ENCODE data around the gene HTR3B.

Gene HTR3B

DNA sequence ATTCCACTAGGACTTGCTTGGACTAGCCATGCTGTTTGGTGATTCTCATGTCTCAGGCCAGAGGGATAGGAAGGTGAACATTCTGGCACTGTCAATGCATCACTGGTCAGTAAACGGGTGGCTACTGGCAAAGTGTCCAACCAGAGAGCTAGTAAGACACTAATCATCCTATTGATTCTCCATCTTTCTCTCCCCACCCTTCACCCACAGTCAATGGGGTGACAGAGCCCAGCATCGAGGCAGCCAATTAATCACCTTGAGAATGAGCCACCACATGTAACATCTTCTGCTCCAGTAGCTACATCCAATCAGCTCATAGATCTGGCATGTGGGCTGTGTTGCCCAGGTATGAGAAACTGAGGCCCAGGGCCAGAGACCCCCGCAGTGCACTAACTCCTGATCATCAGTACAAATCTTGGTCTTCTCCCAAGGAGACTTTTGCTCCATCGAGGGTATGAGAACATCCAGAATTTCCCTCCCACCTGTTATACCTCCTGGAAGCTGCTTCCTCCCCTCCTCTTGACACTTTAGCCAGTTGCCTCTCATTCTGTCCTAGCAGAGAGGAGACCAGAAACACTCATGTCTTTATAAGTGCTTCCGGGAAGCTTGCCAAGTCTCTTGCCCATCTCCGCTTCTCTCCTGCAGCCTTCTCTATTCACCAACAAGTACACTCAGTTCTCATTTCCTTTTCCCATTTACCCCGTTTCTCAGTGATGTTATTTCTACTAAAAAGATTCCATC, 87.3 kb downstream of the HTR3B start:
- H3K4me3 Mint-ChIP-seq = no peak overlapping the region
- no peaks in the 10 kb centered on the region for H3K9me3 Mint-ChIP-seq
- no peak overlapping the region for H3K27ac Mint-ChIP-seq
- no peaks in the 10 kb centered on the region for H3K36me3 Mint-ChIP-seq (ENCODE audit: low read depth)
- H3K27me3 Mint-ChIP-seq (ENCODE audit: low read depth, poor library complexity) = peaks cover 44% of the 10 kb centered on the region
- H3K4me1 Mint-ChIP-seq = no peaks in the 10 kb centered on the region
- no peak for DNase-seq
- TF ChIP-seq, protein P1, sequence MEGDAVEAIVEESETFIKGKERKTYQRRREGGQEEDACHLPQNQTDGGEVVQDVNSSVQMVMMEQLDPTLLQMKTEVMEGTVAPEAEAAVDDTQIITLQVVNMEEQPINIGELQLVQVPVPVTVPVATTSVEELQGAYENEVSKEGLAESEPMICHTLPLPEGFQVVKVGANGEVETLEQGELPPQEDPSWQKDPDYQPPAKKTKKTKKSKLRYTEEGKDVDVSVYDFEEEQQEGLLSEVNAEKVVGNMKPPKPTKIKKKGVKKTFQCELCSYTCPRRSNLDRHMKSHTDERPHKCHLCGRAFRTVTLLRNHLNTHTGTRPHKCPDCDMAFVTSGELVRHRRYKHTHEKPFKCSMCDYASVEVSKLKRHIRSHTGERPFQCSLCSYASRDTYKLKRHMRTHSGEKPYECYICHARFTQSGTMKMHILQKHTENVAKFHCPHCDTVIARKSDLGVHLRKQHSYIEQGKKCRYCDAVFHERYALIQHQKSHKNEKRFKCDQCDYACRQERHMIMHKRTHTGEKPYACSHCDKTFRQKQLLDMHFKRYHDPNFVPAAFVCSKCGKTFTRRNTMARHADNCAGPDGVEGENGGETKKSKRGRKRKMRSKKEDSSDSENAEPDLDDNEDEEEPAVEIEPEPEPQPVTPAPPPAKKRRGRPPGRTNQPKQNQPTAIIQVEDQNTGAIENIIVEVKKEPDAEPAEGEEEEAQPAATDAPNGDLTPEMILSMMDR (IDR thresholded peaks at IDR 0.05) = no peak

DNA sequence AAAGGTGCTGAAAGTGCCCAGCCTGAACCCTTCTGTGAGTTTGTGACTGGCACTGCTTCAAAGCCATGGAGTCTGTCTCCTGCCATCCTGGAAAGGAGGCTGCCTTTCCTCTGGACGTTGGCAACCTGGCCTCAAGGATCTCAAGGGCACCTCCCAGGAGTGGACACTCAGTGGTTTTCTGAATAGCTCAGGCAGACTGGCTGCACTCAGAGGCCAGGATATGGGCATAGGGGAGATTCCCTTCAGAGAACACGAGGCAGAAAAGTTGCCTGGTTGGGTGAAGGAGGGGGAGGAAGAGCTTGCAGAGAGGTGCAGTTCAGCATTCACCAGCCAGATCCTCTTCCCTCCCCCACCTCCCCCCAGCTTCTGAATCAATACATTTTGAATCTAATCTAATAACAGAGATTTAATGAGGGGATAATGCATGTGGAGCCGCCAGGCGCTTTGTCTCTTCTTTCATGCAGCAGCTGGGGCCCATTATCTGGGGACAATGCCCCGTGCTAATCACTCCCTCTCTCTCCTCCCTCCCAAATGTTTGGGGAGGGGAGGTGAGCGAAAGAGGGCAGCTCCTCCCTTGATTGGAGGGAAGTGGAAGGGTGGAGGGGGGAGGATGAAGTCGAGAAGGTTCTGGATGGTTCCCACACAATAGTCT, 88.0 kb downstream of the HTR3B start:
- no peaks in the 10 kb centered on the region for H3K36me3 Mint-ChIP-seq (ENCODE audit: low read depth)
- no peak overlapping the region for H3K27ac Mint-ChIP-seq
- DNase-seq = no peak
- no peaks in the 10 kb centered on the region for H3K9me3 Mint-ChIP-seq
- no peak overlapping the region for H3K4me3 Mint-ChIP-seq
- TF ChIP-seq, protein P1 (IDR thresholded peaks at IDR 0.05) = no peak
- H3K27me3 Mint-ChIP-seq (ENCODE audit: low read depth, poor library complexity) = peaks cover 48% of the 10 kb centered on the region
- H3K4me1 Mint-ChIP-seq = peaks cover 5% of the 10 kb centered on the region

GRCh38 chr11:113994077-113994954, 89.7 kb downstream of the HTR3B start:
- no peak overlapping the region for H3K4me3 Mint-ChIP-seq
- TF ChIP-seq, protein P1 (IDR thresholded peaks at IDR 0.05) = peak; percentile 63
- peaks cover 19% of the 10 kb centered on the region for H3K4me1 Mint-ChIP-seq
- DNase-seq = peak; percentile 68
- H3K27ac Mint-ChIP-seq = no peak overlapping the region
- no peaks in the 10 kb centered on the region for H3K36me3 Mint-ChIP-seq (ENCODE audit: low read depth)
- no peaks in the 10 kb centered on the region for H3K9me3 Mint-ChIP-seq
- H3K27me3 Mint-ChIP-seq (ENCODE audit: low read depth, poor library complexity) = peaks cover 45% of the 10 kb centered on the region

All from nephron progenitor cell (in vitro differentiated cells).